ENCODE data around the gene SARDH.

- peak; percentile 49 to 67 (median 65) for TF ChIP-seq CTCF (IDR thresholded peaks at IDR 0.05; ENCODE audit: control extremely low read depth in 1 of 3, insufficient read depth in 1 of 3, low read depth in 1 of 3, low read length in 3 of 3)
- TF ChIP-seq MAX (IDR thresholded peaks at IDR 0.05) = no peak
- no peak for TF ChIP-seq ZNF274 (IDR thresholded peaks at IDR 0.05; ENCODE audit: borderline replicate concordance, extremely low read depth, low read length)
- no peak for TF ChIP-seq KDM1A (IDR thresholded peaks at IDR 0.05; ENCODE audit: borderline replicate concordance, low read length)
- no peak for TF ChIP-seq EP300 (IDR thresholded peaks at IDR 0.05; ENCODE audit: borderline replicate concordance in 1 of 2, low read depth in 2 of 2, low read length in 2 of 2)
- TF ChIP-seq CREB1 (IDR thresholded peaks at IDR 0.05) = no peak
- no peak for TF ChIP-seq BCL11A (IDR thresholded peaks at IDR 0.05; ENCODE audit: low read depth in 2 of 2, low read length in 2 of 2)
- TF ChIP-seq POLR2A (IDR thresholded peaks at IDR 0.05; ENCODE audit: control extremely low read depth in 1 of 2, low read depth in 2 of 2, low read length in 2 of 2) = no peak
These were observed 30.8 kb upstream of the SARDH start for GRCh38 chr9:133768859-133769510.
